Parathyroid adenoma (tissue), 2 donors: Measurements from ENCODE around the gene SPEN.

Experiments used
- H2AFZ ChIP-seq: fragments of 300-600 bp; sonication (generic); one replicate; pipeline ENCODE4 v1.7.0; 2017; ENCODE audit warnings: antibody characterized with exemption, mild to moderate bottlenecking
- H3K27ac ChIP-seq: fragments of 300-600 bp; sonication (generic); one replicate; pipeline ENCODE4 v1.7.0; 2017
- H3K27me3 ChIP-seq: fragments of 300-600 bp; sonication (generic); one replicate; pipeline ENCODE4 v1.7.0; 2017; ENCODE audit warnings: low read length; ENCODE audit not compliant: control insufficient read depth, insufficient read depth
- H3K36me3 ChIP-seq: fragments of 300-600 bp; sonication (generic); one replicate; pipeline ENCODE4 v1.7.0; 2017; ENCODE audit warnings: low read length; ENCODE audit not compliant: control insufficient read depth, insufficient read depth
- H3K4me1 ChIP-seq: fragments of 300-600 bp; sonication (generic); one replicate; pipeline ENCODE4 v1.7.0; 2017; ENCODE audit warnings: control low read depth
- H3K4me2 ChIP-seq: fragments of 300-600 bp; sonication (generic); one replicate; pipeline ENCODE4 v1.7.0; 2017; ENCODE audit warnings: low read length
- H3K4me3 ChIP-seq: fragments of 300-600 bp; sonication (generic); one replicate; pipeline ENCODE4 v1.7.0; 2017; ENCODE audit warnings: low read depth, low read length
- H3K79me2 ChIP-seq: fragments of 300-600 bp; sonication (generic); one replicate; pipeline ENCODE4 v1.7.0; 2017; ENCODE audit warnings: control low read depth
- H3K9ac ChIP-seq: fragments of 300-600 bp; sonication (generic); one replicate; pipeline ENCODE4 v1.7.0; 2017; ENCODE audit warnings: mild to moderate bottlenecking
- H3K9me3 ChIP-seq: fragments of 300-600 bp; sonication (generic); one replicate; pipeline ENCODE4 v1.7.0; 2017; ENCODE audit warnings: low read length; ENCODE audit not compliant: control insufficient read depth
- CTCF ChIP-seq: fragments of 300-600 bp; sonication (generic); IDR thresholded peaks from one replicate; pipeline ENCODE4 v1.7.0; 2017; ENCODE audit warnings: antibody characterized with exemption, mild to moderate bottlenecking
- donor health status: primary hyperparathyroidism.

The SPEN gene

GRCh38 chr1:15928971-15929965, 81.8 kb downstream of the SPEN start:
- H3K4me1 ChIP-seq, result no peaks in the 10 kb centered on the region
- H2AFZ ChIP-seq, result no peak overlapping the region
- no peak overlapping the region for H3K27ac ChIP-seq
- H3K4me3 ChIP-seq, result no peak overlapping the region
- no peaks in the 10 kb centered on the region for H3K9me3 ChIP-seq
- no peaks in the 10 kb centered on the region for H3K36me3 ChIP-seq
- no peaks in the 10 kb centered on the region for H3K79me2 ChIP-seq
- no peak for TF ChIP-seq CTCF
- no peak overlapping the region for H3K9ac ChIP-seq
- no peaks in the 10 kb centered on the region for H3K27me3 ChIP-seq
- H3K4me2 ChIP-seq, result no peak overlapping the region

GRCh38 chr1:15931401-15931800, 83.9 kb downstream of the SPEN start:
- Histone ChIP-seq H3K79me2 (no peaks in the 10 kb centered on the region), H3K4me2 (no peak overlapping the region), H3K27me3 (no peaks in the 10 kb centered on the region), H3K27ac (no peak overlapping the region), H3K4me1 (no peaks in the 10 kb centered on the region), H2AFZ (no peak overlapping the region), H3K4me3 (no peak overlapping the region), H3K9me3 (no peaks in the 10 kb centered on the region), H3K36me3 (no peaks in the 10 kb centered on the region), H3K9ac (no peak overlapping the region)
- TF ChIP-seq CTCF, result no peak

GRCh38 chr1:15931884-15932283, 84.4 kb downstream of the SPEN start:
- Histone ChIP-seq H3K27ac (no peak overlapping the region), H3K79me2 (no peaks in the 10 kb centered on the region), H3K4me2 (no peak overlapping the region), H3K9me3 (no peaks in the 10 kb centered on the region), H3K27me3 (no peaks in the 10 kb centered on the region), H3K4me1 (no peaks in the 10 kb centered on the region), H3K9ac (no peak overlapping the region), H3K36me3 (no peaks in the 10 kb centered on the region), H2AFZ (no peak overlapping the region), H3K4me3 (no peak overlapping the region)
- no peak for TF ChIP-seq CTCF

- TF ChIP-seq CTCF, result no peak
- Histone ChIP-seq H2AFZ (no peak overlapping the region), H3K27ac (no peak overlapping the region), H3K79me2 (no peaks in the 10 kb centered on the region), H3K9me3 (no peaks in the 10 kb centered on the region), H3K4me3 (no peak overlapping the region), H3K9ac (no peak overlapping the region), H3K27me3 (no peaks in the 10 kb centered on the region), H3K4me1 (no peaks in the 10 kb centered on the region), H3K4me2 (no peak overlapping the region), H3K36me3 (no peaks in the 10 kb centered on the region)
Measured at GRCh38 chr1:15932612-15933011, 85.1 kb downstream of the SPEN start.
